ENCODE measurements around the gene SYNE1.

DNA sequence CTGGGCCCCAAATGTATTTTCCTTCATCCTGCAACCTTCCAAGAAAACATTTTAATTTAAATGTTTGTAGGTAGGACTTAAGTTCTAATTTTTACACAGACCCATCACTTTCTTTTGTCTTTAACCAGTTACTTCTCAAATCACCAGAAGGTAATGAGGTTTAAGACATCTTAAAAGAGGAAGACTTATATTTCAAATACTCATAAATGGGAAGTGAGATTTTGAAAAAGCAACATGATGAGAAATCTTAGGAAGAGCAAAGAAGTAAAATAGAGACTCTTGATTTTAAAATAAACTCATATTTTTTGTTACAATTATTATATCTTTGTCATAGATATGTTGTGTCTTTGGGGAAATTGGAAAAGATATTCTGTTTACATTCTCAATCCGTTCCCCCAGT lies 82.3 kb downstream of the SYNE1 start:
- no peak for TF ChIP-seq HDAC2 (IDR thresholded peaks at IDR 0.05; ENCODE audit: borderline replicate concordance in 1 of 2, low read depth in 2 of 2, low read length in 2 of 2)
- no peak for TF ChIP-seq CTCF (IDR thresholded peaks at IDR 0.05; ENCODE audit: control extremely low read depth in 1 of 3, insufficient read depth in 1 of 3, low read depth in 1 of 3, low read length in 3 of 3)
- TF ChIP-seq RXRA (IDR thresholded peaks at IDR 0.05; ENCODE audit: insufficient read depth, low read depth, low read length): no peak
- TF ChIP-seq HDAC6 (IDR thresholded peaks at IDR 0.05; ENCODE audit: low read depth, low read length): no peak
- TF ChIP-seq POLR2AphosphoS5 (IDR thresholded peaks at IDR 0.05; ENCODE audit: low read depth, low read length): no peak
- no peak for TF ChIP-seq ASH2L (IDR thresholded peaks at IDR 0.05; ENCODE audit: low read length)
- no peak for TF ChIP-seq TAF1 (IDR thresholded peaks at IDR 0.05; ENCODE audit: low read depth, low read length)
- TF ChIP-seq POLR2A (IDR thresholded peaks at IDR 0.05; ENCODE audit: control extremely low read depth in 1 of 2, low read depth in 2 of 2, low read length in 2 of 2): no peak
- no peak for TF ChIP-seq SUZ12 (IDR thresholded peaks at IDR 0.05; ENCODE audit: low read length)
- no peak for TF ChIP-seq EZH2 (IDR thresholded peaks at IDR 0.05; ENCODE audit: low read depth, low read length, severe bottlenecking)
- TF ChIP-seq YY1 (IDR thresholded peaks at IDR 0.05; ENCODE audit: low read depth, low read length): no peak
- TF ChIP-seq SP1 (IDR thresholded peaks at IDR 0.05; ENCODE audit: low read depth, low read length): no peak

All from H1 (cell line).